ENCODE data around the gene CCNL2.
"Not testable (repeated sequence)": the region's sequence is repeated elsewhere in the genome, so short reads cannot be mapped to it uniquely, and the experiment has no call there.

Gene CCNL2

DNA sequence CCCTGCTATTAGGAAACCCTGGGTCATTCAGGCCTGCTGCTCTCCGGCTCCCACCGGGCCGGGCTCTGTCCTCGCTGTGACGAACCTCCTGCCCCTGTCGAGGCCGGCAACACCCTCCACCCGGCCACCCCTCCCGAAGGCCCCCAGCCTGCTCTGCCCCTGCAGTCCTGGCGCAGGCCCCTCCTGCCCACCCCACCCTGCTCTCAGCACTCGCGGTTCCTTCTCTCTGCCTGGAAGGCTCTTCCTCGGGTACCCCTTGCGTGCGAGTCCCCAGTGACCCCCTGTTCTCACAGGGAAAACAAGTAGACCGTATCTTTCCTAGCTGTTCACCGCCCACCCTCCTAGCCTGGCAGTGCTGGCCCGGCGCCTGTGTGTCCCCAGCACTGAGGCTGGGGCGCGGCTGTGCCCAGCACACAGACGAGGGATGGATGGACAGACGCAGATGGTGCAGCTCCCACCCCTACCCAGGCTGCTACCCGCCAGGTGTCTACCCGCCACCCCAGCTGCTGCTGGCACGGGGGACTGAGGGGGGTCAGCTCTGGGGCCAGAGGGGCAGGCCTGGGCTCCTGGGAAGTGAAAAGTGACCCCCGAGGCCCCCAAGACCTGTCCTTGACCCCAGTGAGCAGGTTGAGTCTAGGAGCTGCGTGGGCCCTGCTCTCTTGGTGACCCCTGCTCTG is 33.3 kb upstream of the CCNL2 start:
- DNase-seq (ENCODE audit: low spot score): peak; percentile 82

DNA sequence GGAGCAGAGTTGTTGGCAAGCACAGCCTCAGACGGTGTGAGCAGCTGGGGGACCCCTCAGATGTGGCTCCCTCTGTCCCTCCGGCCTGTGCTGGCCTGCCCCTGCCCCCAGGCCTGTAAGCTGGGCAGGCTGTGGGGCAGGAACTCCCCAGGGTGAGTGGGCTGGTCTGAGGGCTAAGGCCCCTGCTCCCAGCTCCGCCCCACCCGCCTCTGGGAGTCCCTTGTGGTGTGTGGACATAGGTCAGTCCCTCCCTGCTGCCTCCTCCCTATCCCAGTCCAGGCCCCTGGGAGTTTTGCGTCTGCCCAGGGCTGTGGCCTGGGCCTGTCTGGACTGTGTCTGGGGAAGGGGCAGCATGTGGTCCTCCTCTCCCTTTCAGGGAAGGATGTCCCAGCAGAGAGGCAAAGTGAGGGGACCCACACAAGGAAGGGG is 32.7 kb upstream of the CCNL2 start:
- peak; percentile 75 for DNase-seq (ENCODE audit: low spot score)

DNA sequence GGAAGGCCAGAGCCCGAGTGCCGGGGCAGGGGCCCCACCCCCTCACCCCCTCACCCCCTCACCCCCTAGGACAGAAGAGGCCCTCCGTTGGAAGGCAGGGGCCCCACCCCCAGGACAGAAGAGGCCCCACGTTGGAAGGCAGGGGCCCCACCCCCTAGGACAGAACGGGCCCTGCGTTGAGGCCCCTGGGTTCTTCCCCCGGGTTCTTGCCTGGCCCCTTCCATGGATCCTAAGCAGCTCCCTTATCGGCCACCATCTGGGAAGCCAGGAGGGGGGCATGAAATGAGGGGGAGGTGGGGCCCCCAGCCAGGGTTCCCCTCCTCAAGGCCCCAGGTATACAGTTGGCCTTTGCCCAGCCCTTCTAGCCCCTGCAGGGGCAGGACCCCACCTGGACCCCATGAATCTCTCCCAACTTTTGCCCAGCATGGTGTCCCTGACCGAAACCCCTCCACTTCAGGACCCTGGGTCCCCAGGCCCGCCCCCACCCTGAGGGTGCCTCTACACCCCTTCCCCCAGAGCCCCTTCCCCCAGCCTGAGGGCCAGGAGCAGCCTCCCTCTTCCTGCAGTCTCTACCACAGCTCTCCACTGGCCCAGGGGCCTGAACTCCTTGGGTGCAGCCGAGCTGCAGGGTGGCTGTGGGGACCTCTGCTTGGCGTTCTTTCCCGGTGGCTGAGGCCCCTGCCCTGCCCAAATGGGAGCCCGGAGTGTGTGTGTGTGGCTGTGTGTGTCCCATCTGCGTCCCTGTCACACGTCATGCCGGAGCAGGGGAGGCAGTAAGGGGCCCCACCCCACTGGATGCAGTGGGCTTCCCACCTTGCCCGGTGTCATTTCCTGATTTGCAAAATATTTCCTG is 32.1 kb upstream of the CCNL2 start:
- peak; percentile 67 for DNase-seq (ENCODE audit: low spot score)

DNA sequence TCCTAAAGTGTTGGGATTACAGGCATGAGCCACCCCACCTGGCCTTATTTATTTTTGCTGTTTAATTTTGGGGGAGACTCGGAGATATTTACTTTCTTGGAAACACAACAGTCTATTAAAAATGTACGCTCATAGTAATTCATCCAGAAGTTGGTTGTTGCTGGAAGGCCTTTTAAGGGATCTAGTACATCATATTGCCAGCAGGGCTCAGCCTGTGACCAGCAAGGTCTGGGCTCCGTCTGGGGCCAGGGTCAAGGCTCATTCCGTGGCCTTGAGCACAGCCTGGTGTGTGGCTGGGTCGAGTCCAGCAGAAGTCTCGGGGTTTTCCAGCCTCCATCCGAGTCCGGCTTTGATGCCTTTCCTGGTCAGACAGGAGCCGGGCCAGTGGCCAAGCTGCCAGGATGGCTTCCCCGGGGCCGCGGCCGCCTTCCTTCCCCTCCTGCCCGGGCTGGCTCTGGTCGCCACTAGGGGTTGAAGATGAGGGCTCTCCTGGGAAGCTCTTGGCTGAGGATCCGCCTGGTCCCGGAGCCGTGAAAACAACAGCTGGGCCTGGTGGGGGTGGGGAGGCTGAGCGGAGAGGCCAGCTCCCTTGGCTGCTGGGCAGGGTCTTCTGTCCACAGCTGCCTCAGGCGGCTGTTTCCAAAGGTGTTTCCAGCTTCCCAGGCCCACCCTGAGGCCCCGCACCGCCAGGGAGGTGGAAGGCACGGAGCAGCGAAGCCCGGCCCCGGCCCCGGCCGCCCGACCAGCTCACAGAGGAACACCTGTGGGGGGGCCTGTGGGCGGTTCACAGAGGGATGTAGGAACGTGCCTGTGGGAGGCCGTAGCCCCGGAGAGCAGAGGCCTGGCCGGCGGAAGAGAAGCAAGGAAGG is 31.2 kb upstream of the CCNL2 start:
- peak; percentile 89 for DNase-seq (ENCODE audit: low spot score)

DNA sequence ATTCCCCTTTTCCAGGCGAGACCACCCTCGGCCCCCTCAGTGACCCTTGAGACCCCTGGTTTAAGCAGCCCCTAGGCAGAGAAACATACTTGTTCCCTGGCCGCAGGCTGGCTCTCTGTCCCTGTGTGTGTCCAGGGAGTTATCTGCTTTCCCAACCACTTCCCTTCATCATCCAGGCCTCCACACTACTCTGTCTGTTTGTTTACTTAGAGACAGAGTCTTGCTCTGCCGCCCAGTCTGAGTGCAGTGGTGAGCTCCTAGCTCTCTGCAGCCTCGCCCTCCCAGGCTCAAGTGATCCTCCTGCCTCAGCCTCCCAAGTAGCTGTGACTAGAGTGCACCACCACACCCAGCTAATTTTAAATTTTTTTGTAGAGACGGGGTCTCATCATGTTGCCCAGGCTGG is 30.5 kb upstream of the CCNL2 start:
- DNase-seq (ENCODE audit: low spot score): no peak

DNA sequence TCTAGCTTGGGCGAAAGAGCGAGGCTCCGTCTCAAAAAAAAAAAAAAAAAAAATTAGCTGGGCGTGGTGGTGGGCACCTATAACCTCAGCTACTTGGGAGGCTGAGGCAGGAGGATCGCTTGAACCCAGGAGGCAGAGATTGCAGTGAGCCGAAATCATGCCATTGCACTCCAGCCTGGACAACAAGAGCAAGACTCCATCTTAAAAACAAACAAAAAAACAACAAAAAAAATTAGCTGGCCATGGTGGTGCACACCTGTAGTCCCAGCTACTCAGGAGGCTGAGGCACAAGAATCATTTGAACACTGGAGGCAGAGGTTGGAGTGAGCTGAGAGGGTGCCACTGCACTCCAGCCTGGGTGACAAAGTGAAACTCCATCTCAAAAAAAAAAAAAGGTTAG is 29.8 kb upstream of the CCNL2 start:
- not testable (repeated sequence) for DNase-seq (ENCODE audit: low spot score)

DNA sequence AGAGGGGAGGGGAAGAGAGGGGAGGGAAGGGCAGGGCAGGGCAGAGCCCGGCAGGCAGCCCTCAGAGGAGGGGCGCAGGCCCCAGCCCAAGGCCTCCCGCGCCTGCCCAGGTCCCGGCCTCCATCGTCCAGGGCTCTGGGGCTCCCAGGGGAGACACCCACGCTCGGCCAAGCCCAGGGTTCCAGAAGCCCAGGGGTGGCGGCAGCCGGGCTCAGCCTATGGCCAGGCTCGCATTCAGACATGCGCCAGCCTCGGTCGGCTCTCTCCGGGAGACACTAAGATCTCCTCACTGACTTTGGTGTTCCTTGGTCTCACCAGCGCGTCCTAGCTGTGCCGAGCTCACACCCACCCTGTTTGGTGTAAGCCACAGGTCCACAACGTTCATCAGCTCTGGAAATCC is 29.0 kb upstream of the CCNL2 start:
- no peak for DNase-seq (ENCODE audit: low spot score)

DNA sequence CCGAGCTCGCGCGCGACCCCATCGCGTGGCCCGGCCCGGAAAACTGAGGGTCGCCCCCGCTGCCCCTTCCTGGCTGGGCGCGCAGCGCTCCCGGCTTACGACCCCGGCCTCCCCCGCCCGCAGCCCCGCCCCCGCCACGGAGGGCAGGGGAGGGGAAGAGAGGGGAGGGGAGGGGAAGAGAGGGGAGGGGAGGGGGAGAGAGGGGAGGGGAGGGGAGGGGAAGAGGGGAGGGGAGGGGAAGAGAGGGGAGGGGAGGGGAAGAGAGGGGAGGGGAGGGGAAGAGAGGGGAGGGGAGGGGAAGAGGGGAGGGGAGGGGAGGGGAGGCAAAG is 28.6 kb upstream of the CCNL2 start:
- no peak for DNase-seq (ENCODE audit: low spot score)

DNA sequence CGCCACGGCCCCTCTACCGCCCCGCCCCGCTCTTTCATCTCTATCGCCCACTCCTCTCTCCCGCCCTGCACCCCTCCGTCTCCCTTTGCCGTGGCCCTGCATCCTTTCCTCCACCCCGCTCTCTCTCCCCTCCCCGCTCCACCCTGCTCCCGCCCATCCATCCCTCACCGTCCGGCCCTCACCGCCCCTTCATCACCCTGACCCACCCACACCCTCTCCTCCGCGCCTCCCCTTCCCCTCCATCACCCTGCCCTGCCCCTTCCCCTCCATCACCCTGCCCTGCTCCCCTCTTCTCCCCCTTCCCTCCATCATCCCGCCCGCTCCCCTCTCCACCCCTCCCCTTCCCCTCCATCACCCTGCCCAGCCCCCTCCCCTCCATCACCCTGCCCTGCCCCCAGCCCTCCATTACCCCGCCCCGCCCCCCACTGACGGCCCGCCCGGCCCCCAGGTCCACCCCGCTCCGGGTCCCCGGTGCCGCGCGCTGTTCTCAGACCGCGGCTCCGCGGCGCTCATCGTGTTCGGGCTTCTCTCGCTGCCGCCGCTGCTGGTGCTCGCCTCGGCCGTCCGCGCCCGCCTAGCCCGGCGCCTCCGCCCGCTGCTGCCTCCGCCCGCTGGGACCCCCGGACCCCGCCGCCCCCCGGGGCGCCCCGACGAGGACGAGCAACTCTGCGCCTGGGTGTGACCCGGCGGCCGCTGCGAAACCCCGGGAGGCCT is 28.1 kb upstream of the CCNL2 start:
- DNase-seq (ENCODE audit: low spot score): peak; percentile 75

DNA sequence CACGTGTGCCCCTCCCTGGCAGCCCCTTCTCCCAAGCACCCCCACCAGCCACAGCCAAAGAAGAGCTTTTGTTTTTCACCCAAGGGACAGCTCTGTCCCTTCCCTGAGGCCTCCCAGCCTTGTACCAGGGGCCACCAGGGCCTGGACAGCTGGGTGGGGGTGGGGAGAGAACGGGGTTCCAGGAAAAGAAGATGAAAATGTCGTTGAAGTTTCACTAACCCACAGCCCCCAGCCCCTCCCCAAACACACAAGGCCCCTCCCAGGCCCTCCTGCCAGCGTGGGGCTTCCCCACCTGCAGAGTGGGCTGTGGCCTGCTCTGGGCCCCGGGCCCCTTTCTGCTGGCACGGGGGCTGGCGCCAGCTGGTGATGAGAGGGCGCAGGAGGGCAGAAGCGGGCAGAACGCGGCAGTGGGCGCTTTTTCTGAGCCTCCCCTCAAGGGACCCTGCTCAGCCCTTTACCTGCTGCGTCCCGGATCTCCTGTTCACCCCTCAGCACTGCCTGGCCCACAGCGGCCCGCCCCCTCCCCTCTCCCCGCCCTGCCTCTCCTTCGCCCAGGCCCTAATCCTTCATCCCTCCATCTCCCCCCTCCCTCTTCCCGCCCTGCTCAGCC is 27.5 kb upstream of the CCNL2 start:
- peak; percentile 63 for DNase-seq (ENCODE audit: low spot score)

DNA sequence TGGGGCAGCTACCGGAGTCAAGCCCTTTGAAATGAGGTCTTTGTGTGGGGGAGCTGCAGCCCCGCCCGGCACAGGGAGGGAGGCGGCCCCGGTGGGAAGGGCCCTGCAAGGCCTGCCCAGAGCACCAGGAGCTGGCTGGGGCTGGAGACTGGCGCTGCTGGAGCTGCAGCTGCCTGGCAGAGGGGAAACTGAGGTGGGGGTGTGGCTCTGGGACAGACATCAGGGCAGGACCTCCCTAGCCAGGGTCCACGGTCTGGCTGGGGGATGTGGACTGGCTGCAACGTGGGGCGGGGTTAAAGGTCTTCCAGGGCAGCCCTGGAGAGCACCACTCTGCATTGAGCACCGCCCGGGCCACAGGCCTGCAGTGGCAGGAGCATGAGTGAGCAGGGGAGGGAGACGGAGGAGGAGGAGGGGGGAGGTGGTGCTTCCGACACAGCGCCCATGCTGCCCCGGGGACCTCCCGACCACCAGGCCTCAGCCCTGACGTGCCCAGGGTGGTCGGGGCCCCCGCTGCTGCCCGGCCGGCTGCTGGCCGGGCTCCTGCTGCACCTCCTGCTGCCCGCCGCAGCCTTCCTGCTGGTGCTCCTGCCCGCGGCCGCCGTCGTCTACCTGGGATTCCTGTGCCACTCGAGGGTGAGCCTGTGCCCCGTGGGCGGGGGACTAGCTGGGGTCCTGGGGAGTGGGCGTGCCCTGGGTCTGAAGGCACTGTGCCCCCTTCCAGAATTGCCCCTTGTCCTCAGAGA is 26.8 kb upstream of the CCNL2 start:
- DNase-seq (ENCODE audit: low spot score): peak; percentile 61

DNA sequence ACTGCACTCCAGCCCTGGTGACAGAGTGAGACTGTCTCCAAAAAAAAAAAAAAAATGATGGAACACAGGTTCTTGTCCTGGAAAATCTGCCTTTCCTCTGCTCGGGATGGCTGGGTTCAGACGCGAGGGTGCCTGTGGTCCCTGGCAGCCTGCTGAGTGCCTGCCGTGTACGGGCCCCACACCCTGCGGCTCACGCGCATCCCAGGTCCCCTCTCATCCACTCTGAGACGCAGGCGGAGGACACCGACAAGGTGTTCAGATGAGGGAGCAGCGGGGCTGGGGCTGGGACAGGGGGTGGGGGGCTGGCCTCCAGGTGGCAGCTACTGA is 26.3 kb upstream of the CCNL2 start:
- no peak for DNase-seq (ENCODE audit: low spot score)

DNA sequence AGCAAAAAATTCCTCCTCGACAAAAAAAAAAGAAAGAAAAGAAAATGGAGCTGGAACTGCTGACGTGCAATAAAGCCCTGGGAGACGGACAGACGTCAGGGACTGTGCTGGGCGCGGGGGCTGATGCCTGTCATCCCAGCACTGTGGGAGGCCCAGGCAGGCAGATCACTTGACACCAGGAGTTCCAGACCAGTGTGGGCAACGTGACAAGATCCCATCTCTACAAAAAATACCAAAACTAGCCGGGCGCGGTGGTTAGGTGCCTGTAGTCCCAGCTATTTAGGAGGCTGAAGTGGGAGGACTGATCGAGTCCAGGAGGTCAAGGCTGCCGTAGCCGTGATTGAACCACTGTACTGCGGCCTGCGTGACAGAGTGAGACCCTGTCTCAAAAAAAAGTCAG is 25.6 kb upstream of the CCNL2 start:
- DNase-seq (ENCODE audit: low spot score): no peak

DNA sequence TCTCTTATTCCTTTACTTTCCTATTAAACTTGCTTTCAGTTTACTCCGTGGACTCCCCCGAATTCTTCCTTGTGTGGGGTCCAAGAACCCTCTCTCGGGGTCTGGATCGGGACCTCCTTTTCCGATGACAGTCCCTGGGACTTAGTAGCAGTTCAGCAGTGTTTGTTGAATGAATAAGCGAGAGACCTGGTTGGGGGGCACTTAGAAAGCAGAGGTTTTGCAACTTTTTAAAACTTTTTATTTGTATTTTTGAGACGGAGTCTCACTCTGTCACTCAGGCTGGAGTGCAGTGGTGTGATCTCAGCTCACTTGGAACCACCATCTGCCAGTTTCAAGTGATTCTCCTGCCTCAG is 24.1 kb upstream of the CCNL2 start:
- peak; percentile 45 for DNase-seq (ENCODE audit: low spot score)

DNA sequence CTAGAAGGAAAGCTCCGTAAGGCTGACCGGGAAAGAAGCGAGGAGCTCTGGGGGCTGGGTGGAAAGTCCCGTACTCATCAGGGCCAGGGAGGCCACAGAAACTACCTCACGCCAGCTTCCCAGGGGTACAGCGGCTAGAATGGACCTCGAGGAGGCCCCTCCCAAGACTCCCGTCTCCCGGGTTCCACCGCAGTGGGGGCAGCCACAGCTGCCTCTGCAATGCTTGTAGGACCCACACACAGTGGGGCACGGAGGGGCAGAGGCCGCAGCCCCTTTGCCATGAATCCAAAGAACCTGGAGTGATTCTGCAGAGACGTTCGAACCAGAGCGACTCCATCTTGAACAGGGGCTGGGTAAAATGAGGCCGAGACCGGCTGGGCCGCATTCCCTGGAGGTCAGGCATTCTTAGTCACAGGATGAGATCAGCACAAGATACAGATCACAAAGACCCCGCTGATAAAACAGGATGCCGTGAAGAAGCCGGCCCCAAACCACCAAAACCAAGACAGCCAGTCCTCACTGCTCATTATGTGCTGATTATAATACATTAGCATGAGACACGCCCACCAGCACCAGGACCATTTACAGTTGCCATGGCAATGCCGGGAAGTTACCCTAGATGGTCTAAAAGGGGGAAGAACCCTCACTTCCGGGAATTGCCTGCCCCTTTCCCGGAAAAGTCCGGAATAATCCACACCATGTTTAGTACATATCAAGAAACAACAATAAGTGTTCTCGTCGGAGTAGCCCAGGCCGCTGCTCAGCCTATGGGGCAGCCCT is 23.5 kb upstream of the CCNL2 start:
- peak; percentile 42 for DNase-seq (ENCODE audit: low spot score)

DNA sequence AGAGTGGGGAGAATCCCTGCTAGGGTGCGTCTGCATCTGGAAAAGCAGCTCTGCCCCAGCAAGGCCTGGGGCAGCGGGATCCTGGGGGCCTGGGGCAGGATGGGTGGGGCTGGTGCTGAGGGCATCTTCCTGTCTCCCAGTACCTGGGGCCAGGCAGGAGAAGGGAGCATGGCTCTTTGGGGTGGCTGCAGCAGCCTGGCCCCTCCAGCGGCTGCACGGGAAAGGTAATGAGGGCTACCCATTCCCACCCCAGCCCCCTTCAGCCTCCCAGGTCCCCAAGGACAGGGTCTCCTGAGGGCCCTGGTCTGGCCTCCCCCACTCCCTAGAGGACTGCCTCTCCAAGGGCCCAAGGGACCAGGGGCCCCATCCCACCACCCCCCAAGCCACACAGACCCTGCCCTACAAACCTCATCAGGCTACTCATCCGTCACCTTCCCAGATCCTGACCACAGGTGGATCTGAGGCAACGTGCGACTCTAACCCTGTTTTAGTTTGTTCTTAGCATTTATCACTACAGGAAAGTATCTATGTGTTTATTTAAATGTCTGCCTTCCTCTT is 22.9 kb upstream of the CCNL2 start:
- peak; percentile 42 for DNase-seq (ENCODE audit: low spot score)

DNA sequence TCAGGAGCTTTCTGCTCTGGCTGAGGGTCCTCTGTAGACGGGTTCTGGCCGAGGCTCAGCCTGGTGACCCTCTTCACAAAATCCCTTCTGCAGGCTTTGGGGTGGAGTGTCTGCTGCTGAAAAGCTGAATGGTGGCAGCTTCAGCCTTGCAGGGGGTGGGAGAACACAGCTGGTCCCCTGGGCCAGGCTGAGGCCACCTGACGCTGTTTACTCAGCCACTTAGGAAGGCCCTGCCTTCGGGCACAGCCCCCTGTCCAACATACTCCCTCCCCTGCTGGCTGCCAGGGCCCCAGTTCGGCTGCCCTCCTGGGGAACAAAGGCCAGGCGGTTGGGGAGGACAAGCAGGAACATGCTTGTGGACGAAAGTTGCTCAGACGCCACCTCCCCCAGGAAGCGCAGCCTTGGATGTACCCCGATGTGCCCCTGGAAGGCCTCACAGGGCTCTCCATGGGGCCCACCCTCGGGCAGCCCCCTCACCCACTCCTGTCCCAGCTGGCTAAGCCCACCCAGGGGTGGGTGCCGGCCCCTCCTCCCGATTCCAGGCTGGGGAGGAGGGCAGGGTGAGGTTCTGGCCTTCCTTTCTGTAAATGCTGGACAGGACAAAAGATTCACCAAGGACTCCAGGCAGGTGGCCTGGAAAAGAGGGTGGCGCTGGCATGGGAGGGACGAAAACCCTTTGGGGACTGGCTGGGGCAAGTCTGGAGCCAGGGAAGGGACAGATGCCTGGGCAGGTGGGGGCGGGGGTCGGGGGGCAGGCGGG is 22.2 kb upstream of the CCNL2 start, which contains the start of gene ANKRD65:
Gene ANKRD65, minus strand, starts transcription at position 130 of the 760 bp plus-strand sequence. CDS start 271 bp downstream, outside the sequence.
- DNase-seq (ENCODE audit: low spot score): peak; percentile 59

DNA sequence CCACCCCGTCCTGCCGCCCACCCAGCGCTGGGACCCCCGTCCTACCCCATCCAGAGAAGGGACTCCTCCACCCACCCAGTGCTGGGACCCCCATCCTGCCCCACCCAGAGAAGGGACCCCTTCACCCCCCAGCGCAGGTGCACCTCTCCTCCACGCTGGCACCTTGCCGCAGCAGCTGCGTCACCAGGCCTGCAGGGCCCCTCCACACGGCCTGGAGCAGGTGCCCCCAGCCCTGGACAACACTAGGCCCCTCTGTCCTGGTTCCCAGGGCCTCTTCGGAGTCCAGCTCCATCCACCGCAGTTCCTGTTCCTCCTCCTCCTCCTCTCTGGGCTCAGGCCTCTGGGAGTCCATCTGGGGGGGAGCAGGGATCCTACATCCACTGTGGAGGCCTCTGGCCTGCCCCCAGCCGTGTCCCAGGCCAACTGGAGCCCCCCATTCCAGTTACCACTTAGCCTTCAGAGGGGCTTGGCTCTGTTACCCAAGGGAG is 21.6 kb upstream of the CCNL2 start:
- DNase-seq (ENCODE audit: low spot score): peak; percentile 64

Measured in left forelimb (tissue), 1 donor.